Fibroblast of lung (primary cell): ENCODE data around the gene MEPE. TPM values are rescaled to one million over a fixed set of nuclear protein-coding genes. Genes with fewer than 3 reads are reported as not detected.

Experiments
- DNase-seq, 2 donors: peaks; one replicate each; pipeline versions ENCODE4 v3.0.0 to v3.0.0-alpha.2; 2010; ENCODE audit warnings: low read depth in 2 of 2
- H2AFZ ChIP-seq: 2 replicates; pipeline ENCODE4 v1.5.1; 2012; ENCODE audit warnings: low read length, control low read depth, inconsistent platforms
- H3K27ac ChIP-seq: 2 replicates; pipeline ENCODE4 v1.5.1; 2011; ENCODE audit warnings: low read length, control low read depth; ENCODE audit not compliant: insufficient read depth
- H3K27me3 ChIP-seq: 2 replicates; pipeline ENCODE4 v1.5.1; 2011; ENCODE audit warnings: mild to moderate bottlenecking, low read length; ENCODE audit not compliant: control insufficient read depth, insufficient read depth
- H3K36me3 ChIP-seq: 2 replicates; pipeline ENCODE4 v1.5.1; 2011; ENCODE audit warnings: low read length; ENCODE audit not compliant: control insufficient read depth, insufficient read depth
- H3K4me1 ChIP-seq: 2 replicates; pipeline ENCODE4 v1.5.1; 2011; ENCODE audit warnings: low read length; ENCODE audit not compliant: control insufficient read depth, insufficient read depth; ENCODE audit errors: extremely low read depth
- H3K4me2 ChIP-seq: 2 replicates; pipeline ENCODE4 v1.5.1; 2011; ENCODE audit warnings: low read length, control low read depth; ENCODE audit not compliant: insufficient read depth; ENCODE audit errors: extremely low read depth
- H3K4me3 ChIP-seq, 4 experiments: fragments of 200-600 bp in 1 of 4; sonication (generic) in 1 of 4; replicated peaks in 1 of 4; 2 replicates each; pipeline ENCODE4 v1.5.1; 2011 to 2016; ENCODE audit warnings: low read length in 4 of 4, low read depth in 3 of 4, mild to moderate bottlenecking in 3 of 4, control low read depth in 2 of 4, inconsistent platforms in 1 of 4, mixed read lengths in 1 of 4; ENCODE audit not compliant: insufficient read depth in 1 of 4; ENCODE audit errors: control extremely low read depth in 1 of 4
- H3K79me2 ChIP-seq: 2 replicates; pipeline ENCODE4 v1.5.1; 2012; ENCODE audit warnings: mild to moderate bottlenecking, low read length, inconsistent platforms; ENCODE audit not compliant: control insufficient read depth, insufficient read depth
- H3K9ac ChIP-seq: 2 replicates; pipeline ENCODE4 v1.5.1; 2011; ENCODE audit warnings: mild to moderate bottlenecking, low read length, control low read depth; ENCODE audit not compliant: insufficient read depth
- H3K9me3 ChIP-seq: 2 replicates; pipeline ENCODE4 v1.5.1; 2012; ENCODE audit warnings: low read depth, low read length; ENCODE audit not compliant: control insufficient read depth, insufficient read depth
- H4K20me1 ChIP-seq: 2 replicates; pipeline ENCODE4 v1.5.1; 2011; ENCODE audit warnings: low read length; ENCODE audit not compliant: control insufficient read depth, insufficient read depth; ENCODE audit errors: extremely low read depth
- CTCF ChIP-seq, 2 donors: IDR thresholded peaks in 1 of 2; conservative IDR thresholded peaks in 1 of 2; 1 replicate in 1 of 2; 2 replicates in 1 of 2; pipeline ENCODE4 v1.5.1; 2011 to 2012; ENCODE audit warnings: low read length in 2 of 2, control low read depth in 1 of 2, inconsistent platforms in 1 of 2, low read depth in 1 of 2, mild to moderate bottlenecking in 1 of 2
- EZH2 ChIP-seq: IDR thresholded peaks from 2 replicates; pipeline ENCODE4 v1.5.1; 2012; ENCODE audit warnings: low read length, control low read depth, mild to moderate bottlenecking; ENCODE audit errors: missing control alignments
- polyA plus RNA-seq, 2 donors: library from polyadenylated mRNA; depleted of rRNA in 1 of 2; stranded (reverse) in 1 of 2; unstranded in 1 of 2; fragments of >200 nt; gene quantifications; 2 replicates each; pipeline ENCODE4 v1.2.1, GENCODE V29; 2011 to 2012; ENCODE audit warnings: missing spikeins in 1 of 2
- total RNA-seq: library from RNA; depleted of rRNA; stranded (reverse); fragments of >200 nt; gene quantifications from 2 replicates; pipeline ENCODE4 v1.2.1, GENCODE V29; 2014

The MEPE gene
- total and polyA plus RNA-seq, 2 donors (not counting 1 experiment from before 2014, with no cell fraction given): not detected

- H3K27ac ChIP-seq: no peak overlapping the region
- peak; percentile 24 to 46 for DNase-seq
- H3K4me3 ChIP-seq: no peak overlapping the region
- no peak overlapping the region for H3K9ac ChIP-seq
- H3K36me3 ChIP-seq: no peaks in the 10 kb centered on the region
- no peaks in the 10 kb centered on the region for H3K27me3 ChIP-seq
- TF ChIP-seq EZH2 (no peak), CTCF (conservative IDR thresholded peaks at IDR 0.05 in 1 of 2, IDR thresholded peaks at IDR 0.05 in 1 of 2; ENCODE audit: low read depth in 1 of 2, low read length in 2 of 2) (no peak)
- H3K79me2 ChIP-seq: no peaks in the 10 kb centered on the region
- no peaks in the 10 kb centered on the region for H3K4me1 ChIP-seq
- H3K4me2 ChIP-seq: no peak overlapping the region
- no peaks in the 10 kb centered on the region for H4K20me1 ChIP-seq
- no peak overlapping the region for H2AFZ ChIP-seq
- H3K9me3 ChIP-seq: no peaks in the 10 kb centered on the region
Measured at GRCh38 chr4:87807402-87807801, 25.4 kb upstream of the MEPE start.

- Histone ChIP-seq H4K20me1 (no peaks in the 10 kb centered on the region), H3K27me3 (no peaks in the 10 kb centered on the region), H3K27ac (no peak overlapping the region), H3K4me1 (no peaks in the 10 kb centered on the region), H3K36me3 (no peaks in the 10 kb centered on the region), H3K4me3 (no peak overlapping the region), H2AFZ (no peak overlapping the region), H3K9ac (no peak overlapping the region), H3K4me2 (no peak overlapping the region), H3K79me2 (no peaks in the 10 kb centered on the region), H3K9me3 (no peaks in the 10 kb centered on the region)
- TF ChIP-seq CTCF (conservative IDR thresholded peaks at IDR 0.05 in 1 of 2, IDR thresholded peaks at IDR 0.05 in 1 of 2; ENCODE audit: low read depth in 1 of 2, low read length in 2 of 2) (no peak), EZH2 (no peak)
- DNase-seq: peak; percentile 12 to 52
Measured at GRCh38 chr4:87811977-87812376, 20.8 kb upstream of the MEPE start.

GRCh38 chr4:87819281-87819919 lies 13.4 kb upstream of the MEPE start:
- Histone ChIP-seq H3K27me3 (no peaks in the 10 kb centered on the region), H3K4me3 (no peak overlapping the region), H3K27ac (peak overlapping the region; percentile 58), H3K9me3 (no peaks in the 10 kb centered on the region), H3K9ac (no peak overlapping the region), H3K79me2 (no peaks in the 10 kb centered on the region), H3K4me2 (no peak overlapping the region), H3K4me1 (peaks cover 2% of the 10 kb centered on the region), H3K36me3 (no peaks in the 10 kb centered on the region), H2AFZ (peak overlapping the region; percentile 65), H4K20me1 (no peaks in the 10 kb centered on the region)
- TF ChIP-seq CTCF (conservative IDR thresholded peaks at IDR 0.05 in 1 of 2, IDR thresholded peaks at IDR 0.05 in 1 of 2; ENCODE audit: low read depth in 1 of 2, low read length in 2 of 2) (no peak), EZH2 (no peak)
- peak; percentile 67 to 93 for DNase-seq
